ENCODE measurements around the gene KRT71.

Gene KRT71

DNA sequence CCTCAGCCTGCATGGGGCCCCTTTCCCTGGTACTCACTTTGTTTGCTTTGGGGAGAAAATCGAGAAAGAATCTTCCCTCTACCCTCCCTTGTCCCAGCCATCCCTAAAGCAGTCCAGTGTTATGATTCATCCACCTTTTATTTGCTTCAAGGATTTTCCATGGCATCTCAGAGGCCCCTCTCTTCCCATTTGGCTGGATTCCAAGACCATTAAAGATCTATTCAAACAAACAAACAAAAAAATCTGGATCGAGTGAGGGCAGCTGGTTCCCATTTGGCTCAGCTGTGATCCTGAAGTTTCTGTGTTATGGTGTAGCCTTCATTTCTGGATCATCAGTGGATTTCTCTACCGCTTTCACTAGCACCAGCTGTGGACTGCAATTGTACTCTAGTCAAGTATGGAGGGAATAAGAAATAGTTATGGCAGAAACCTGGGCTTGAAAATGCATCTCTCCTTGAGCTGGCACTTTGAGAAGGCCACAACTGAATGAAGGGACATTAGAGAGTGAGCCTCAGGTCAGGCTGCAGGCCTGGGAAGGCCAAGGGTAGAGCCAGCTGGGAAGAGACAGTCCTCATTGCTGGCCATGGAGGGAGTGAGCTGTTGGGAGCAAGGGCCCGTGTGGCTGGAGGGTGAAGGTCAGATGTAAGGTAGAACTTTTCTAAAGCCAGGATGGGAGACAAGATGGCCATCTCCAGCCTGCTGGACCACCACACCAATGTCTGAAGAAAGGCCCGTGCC lies 13.7 kb downstream of the KRT71 start:
- DNase-seq (ENCODE audit: low read depth, low spot score), result no peak

DNA sequence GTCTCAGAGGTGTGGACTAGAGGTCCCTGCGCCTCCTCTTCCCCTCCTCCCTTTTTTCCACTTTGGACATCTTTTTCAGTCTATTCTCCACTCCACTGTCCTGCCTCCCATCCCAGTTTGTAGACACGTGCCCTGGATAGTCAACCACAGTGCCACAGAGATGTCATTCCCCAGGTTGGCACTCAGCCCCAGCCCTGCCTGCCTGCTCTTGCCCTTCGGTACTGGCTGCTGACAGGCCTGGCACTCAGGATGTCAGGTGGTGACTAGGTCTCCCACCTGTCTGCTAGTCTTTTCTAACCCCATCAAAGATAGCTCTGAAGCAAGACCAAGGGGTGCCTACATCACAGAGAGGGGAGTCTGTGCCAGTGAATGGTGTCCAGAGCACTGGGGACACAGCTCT lies 15.8 kb downstream of the KRT71 start:
- DNase-seq (ENCODE audit: low read depth, low spot score), result no peak

DNA sequence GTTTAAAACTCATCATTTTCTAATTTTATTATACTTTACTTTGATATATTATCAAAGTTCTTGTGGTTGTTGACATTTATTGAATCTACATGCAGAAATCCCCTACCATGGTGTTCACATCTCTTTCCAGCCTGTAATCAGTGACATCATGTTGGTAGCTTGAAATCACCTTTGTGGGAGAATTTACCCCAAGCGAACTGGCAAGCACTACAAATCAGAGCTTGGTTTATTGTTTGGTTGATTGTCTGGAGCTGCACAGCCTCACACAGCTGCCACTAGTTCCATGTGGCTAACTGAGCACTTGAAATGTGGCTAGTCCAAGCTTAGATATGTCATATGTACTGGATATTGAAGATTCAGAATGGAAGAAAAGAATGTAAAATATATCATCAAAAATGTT lies 17.4 kb downstream of the KRT71 start:
- DNase-seq (ENCODE audit: low read depth, low spot score), result no peak

DNA sequence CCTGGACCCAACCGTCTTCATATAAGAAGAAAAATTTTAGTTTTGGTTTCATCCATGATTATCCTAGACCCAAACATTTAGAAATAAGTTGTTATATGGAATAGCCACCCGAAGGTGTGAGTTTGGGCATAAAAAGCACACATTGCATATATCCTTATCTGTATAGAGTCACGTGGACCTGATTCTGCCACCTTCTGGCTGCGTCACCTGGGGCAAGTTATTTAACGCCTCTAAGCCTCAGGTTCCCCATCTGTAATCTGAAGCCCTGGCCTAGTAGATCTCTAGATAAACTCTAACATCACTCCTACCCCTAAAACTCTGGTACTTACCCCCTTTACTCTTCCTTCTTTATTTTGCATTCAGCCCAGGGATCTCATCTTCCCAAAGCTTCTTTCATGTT lies 18.5 kb downstream of the KRT71 start:
- no peak for DNase-seq (ENCODE audit: low read depth, low spot score)

DNA sequence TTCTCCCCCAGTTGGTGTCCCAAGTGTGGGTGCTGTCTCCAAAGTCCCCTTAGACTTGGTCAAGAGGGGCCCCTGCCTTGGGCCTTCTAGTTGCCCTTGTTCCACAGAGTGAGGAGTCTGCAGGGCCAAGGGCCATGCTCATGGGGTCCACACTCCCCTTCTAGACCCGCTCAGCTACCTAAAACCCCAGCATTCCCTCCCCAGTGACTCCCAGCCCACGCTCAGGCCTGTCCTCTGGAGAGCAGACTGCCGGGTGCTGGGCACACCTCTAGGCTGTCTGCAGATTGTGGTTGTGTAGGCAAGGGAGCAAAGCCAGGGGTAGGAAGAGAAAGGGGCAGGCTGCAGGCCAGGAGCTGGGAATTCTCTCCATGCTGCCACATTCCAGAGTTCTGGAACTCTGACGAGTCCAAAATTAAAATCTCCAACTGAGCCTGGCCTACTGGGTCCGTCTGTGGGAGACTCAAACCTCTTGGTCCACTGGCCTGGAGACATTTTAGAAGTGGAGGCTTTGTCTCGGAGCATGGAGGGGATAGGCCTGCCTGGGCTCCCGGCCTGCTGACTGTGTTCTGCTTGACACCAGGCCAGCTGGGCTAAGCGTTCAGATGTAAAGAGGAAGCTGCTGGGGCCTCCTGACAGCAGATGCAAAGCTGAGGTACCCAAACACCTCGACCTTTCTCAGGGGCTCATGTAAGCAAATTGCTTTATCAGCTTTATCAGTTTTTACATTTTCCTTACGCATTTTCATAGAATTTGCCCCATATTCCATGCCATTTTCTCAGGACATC lies 19.1 kb downstream of the KRT71 start:
- DNase-seq (ENCODE audit: low read depth, low spot score), result no peak

DNA sequence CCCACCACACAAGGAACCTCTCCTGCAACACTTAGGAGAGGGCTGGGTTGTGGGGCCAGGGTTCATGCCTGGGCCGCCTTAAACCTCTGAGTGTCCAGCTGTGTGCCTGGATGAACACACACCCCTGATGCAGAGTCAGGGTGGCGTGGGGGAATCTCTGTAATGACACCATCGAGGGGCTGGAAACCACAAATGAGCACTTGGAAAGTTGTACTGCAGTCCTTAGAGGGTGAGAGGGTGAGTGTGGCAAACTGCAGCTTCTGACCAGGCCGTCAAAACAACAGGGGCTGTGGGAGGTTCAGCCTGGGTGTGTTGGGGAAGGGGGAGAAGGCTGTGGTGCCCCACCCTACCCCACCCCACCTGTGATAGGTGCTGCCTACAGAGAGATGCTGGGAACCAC lies 20.3 kb downstream of the KRT71 start:
- DNase-seq (ENCODE audit: low read depth, low spot score), result no peak

DNA sequence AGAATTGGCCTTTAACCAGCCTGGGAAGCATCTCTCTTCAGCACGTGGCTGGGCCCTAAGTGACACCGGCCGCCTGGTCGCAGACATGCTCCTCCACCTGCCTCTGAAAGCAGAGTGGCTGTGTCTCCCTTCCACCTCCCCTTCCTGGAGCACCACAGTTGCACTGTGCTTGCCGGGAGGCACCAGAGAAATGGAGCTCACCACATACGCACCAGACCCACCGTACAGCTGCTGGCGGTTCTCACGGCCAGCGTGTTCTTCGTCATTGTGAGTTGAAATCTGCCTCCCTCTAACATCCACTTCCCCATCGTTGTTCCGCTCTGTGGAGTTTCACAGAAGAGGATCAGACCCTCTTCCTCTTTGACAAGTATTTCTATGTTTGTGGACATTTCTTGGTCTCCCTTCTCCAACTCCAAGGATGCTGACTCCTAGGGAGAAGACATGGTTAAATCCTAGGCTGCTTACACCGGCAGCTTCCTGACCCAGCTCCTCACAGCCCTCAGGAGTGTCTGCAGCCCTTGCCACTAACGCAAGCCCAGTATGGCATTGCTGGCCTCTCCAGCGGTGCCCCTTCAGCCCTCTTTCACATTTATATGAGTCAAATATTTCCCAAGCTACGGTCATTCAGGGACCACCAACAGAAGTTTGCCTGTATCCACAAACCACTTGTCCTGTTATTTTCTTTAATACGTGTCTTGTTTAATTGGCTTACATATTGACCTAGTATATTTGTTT lies 21.2 kb downstream of the KRT71 start:
- no peak for DNase-seq (ENCODE audit: low read depth, low spot score)

DNA sequence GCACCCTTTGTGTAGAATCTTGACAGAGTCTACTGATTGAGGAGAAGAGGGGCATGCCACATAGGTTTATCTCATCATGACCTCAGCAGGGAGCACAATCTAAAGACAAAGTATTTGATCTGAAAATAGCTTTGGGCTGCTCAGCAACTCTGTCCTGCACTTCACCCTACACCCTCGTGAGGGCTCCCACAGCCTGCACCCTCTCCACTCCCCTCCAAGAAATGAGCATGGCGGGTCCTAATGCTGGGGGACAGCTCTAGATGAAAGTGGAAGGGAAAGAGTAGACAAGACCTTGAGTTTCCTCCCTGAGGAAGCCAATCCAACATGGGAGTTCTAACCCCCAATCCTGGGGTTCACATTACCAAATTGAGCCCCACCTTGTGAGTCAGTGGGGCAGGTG lies 22.0 kb downstream of the KRT71 start:
- DNase-seq (ENCODE audit: low read depth, low spot score), result no peak

DNA sequence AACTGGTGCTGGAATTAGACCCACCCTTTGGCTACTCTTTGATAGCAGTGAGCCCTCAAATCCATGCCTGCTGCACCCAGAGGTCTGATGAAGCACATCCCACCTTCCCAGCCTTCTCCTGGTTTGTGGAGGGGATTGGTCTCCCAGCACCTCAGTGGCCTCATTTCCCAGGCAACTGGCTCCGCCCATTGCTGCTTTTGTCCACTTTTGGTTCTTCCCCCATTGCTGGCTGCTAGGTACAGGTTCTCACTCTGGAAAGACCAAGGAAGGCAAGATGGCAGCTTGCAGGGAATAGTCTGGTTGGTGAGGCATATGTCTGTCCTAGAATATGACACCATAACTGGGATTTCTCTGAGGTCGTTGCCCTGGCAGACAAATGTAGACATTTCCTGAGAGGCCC lies 22.6 kb downstream of the KRT71 start:
- no peak for DNase-seq (ENCODE audit: low read depth, low spot score)

DNA sequence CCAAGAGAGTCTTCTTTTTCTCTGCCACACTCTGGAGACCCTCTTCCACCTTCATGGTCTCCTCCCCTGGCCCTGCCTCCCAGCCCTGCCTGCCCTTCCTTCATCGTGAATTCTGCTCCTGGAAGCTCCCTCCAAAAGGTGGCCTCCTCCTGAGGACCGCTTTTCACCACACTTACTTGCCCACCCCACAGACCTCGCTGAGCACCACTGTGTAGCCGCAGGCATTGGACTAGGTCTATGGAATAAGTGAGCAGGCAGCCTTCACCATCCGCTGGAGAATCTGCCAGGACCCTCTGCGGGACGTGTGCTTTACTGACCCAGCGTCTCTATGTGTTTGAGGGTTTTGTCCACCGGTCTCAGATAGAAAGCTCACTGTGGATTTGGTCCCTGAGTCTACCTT lies 23.1 kb downstream of the KRT71 start:
- DNase-seq (ENCODE audit: low read depth, low spot score), result no peak

DNA sequence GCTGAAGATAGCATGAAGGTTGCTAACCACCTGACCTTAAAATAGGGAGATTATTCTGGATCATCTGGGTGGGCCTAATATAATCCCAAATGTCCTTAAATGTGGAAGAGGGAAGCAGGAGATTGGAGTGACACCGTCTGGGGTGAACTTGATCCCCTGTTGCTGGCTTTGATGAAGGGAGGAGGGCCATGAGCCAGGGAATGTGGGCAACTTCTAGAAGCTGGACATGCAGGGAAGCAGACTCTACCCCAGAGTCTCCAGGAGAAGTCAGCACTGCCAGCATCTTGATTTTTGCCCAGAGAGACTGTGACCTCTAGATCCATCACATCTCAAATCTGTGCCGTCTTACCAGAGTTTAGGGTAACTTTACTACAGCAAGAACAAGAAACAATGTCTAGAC lies 23.5 kb downstream of the KRT71 start:
- DNase-seq (ENCODE audit: low read depth, low spot score), result no peak

DNA sequence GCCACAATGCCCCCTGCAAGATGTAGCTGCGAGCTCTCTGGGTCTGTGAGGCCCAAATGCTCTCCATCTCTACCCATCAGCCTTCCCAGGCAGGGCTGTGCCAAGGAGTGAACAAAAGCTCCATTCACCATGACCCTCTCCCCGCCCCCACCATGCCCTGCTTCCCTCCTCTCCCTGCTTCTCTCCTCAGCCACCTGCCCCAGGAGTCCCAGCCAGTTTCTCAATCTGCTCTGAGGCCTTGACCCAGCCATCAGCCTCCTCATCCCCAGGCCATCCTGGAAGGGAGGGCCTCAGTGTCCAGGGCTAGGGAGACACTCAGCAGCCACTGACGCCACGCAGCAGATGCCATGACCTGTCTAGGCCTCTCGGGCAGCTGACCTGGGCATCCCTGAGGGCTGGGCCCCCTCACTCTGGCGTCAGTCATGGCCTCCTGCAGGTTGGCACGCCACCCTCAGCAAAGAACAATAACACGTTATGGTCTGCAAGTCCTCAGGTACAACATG lies 24.3 kb downstream of the KRT71 start:
- DNase-seq (ENCODE audit: low read depth, low spot score), result no peak

DNA sequence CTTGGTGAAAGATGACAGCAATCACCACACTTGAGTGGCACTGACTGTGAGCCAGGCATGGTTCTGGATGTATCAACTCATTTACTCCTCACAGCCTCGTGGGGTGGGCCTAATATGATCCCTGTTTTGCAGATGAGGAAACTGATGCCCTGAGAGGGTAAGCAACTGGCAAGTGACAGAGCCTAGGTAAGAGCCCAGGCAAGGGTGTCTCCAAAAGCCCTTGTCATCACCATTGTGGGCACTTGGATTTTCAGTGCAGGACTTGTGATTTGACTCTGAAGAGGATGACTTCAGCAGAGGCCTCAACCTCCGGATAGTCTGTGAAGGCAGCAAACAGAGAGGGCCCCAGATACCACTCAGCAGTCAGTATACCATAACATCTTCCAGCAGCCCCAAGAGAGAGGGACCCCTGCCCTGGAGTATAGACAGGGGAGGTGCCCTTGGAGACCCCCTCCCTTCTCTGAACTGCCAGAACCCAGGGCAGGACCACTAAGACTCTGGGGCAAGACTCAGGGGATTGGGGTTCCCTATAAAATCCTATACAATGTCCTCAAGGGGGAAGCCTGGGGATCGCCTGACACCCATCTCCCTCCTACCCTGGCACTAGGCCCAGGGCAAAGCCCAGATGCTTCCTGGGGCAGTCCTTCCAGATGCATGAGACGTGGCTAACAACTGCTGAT lies 25.7 kb downstream of the KRT71 start:
- no peak for DNase-seq (ENCODE audit: low read depth, low spot score)

DNA sequence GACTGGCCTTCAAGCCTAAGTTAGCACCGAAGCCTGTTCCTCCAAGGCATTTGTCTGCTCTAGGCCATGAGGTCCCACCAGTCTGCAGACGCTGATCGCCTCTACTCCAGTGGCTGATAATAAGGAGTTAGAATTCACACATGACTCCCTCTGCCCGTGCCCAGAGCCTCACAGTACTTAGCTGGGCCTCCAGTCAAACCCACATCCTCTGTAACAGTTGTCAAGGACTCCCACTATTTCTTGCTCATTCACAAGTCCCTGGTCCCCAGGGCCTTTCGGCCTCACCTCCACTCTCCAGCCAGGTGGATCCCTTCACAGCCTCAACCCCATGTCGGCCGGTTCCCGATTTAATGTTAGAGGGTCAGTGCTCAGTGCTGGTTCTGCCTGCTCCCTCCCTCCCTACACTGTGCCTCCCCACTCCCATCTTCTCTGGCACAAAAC lies 26.4 kb downstream of the KRT71 start:
- no peak for DNase-seq (ENCODE audit: low read depth, low spot score)

DNA sequence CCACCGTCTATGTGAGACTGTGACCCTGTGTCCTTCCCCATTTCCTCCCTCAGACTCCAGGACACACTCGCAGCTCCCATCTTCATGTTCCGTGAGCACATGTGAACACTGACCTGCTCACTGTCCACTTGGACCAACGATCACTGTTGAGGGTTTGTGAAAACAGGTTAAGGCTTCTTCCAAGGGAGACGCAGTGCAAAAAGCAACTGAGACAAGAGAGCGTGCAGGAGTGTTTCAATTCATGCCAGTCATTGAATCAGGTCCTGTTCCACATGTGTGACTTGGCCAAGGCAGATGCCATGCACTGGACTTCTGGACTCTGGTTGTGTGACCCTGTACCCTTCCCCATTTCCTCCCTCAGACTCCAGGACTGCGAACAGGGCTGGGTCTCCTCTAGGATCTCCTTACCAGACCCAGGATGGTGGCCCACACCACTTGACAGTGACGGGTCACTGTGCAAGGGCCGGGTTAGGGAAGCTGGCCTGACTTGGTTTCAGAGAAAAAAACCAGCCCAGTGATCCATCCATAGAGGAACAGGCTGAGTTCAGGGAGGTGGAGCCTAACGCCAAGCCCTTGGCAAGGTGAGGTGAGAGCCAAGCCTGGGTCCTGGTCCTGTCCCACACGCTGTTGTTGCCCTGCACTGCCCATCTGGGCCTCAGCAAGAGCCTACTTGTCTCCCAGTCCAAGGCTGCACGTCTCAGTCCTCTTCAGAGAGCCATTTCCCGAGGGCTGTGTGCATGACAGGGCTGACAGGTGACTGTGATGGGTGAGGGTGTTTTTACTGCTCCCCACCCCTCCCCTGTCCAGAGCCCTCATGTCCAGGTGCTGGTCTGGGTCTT lies 27.1 kb downstream of the KRT71 start:
- no peak for DNase-seq (ENCODE audit: low read depth, low spot score)

DNA sequence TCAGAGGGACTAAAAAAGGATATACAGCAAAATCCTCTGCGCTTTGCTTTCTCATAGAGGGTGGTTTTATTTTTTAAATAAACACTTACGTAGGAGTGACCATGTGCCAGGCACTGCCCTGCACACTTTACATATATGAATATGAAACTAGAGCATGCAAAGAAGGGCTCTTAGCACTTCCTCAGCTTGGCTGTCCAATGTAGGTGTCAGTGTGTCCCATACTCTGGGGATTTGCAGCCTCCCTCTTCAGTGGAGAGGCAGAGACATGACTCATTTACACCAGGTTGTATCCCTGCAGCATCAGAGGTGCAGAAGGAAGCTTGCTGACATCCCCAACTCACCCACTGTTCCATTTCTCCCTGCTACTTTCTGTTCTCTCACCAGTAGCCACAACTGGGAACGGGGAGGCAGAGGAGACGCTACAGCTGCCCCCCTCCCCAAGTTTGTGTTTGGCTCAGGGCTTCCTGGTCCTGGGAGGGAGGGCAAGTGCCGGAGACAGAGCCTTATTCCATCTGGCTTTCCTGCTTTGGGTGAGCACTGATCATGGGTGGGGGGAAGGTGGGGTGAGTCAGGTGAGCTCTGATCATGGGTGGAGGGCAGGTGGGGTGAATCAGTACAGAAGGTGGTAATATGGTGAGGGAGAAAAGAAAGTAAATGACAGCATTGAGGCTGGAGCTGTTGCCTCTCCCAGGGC lies 27.9 kb downstream of the KRT71 start:
- no peak for DNase-seq (ENCODE audit: low read depth, low spot score)

DNA sequence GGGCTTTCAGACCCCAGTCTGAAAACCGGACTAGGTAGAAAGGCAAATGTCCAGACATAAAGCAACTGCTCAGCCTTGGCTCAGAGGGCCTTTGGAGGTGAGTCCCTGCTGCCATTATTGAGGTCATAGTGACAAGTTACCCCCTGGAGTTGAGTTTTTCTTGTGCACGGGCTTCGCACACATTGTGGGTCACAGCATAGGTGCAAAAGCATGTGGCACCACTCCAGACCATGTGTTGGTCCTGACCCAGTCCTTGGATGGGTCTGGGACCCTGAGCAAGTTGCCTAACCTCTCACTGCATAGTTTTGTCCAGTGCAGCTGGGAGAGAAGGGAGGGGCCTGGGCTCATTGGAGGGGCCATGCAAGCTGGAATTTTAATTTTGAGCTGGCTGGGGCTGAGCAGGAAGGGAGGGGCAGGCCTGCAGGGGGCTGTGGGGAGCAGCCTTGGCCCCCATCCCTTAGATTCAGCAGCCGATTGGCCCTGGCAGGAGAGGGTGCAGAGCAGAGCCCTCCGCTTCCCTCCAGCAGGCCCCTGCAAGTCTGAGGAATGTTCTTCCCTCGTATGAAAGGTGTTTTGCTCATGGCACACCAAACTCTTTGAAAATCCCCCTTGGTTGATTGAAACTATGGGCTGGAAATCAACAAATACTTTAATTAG lies 28.6 kb downstream of the KRT71 start:
- no peak for DNase-seq (ENCODE audit: low read depth, low spot score)

DNA sequence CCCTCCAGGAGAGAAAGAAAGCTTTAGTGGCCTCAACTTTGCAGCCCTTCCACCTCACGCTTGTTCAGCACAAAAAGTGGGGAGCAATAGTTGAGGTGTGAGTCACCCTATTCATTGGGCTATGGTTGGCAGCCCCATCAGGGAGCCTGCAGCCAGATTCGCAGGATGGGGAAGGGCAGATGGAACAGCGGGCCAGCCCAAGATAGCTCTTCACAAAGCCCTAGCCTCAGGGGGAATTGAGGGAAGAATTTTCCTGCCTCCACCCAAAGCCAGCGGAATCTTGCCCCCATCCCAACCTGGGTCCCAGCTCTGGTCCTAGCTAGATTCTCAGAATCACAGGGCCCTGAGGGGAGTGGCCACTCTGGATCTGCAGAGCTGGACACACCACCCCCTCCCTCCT lies 29.1 kb downstream of the KRT71 start:
- DNase-seq (ENCODE audit: low read depth, low spot score), result no peak

DNA sequence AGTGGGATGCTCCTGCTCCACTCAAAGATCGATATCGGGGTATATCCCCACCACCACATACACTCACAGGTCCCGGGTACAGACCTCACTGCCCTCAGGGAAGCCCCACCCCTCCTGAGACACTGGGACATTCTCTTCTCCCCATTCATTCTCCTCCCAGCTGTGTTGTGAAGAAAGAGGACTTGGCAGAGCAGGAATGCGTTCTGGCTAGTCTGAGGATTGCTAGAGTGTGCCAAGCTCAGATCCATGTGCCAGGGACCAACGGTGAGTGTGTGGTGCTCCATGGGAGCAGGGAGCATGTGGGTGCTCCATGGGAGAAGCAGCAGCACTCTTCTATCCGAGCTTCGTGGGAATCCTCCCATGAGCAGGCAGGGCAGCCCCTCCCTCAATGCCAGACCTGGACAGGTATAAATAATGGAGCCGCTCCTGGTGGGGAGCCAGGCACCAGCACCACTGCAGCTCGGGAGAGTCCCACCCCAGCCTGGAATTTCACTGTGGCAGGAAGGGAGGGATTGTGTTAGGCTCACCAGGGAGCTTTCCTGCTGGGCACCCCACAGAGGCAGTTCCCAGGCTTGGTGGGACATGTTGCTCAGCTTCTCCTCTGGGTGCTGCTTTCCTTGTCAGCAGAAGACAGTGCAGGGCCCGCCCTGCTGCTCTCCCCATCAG lies 30.5 kb downstream of the KRT71 start:
- no peak for DNase-seq (ENCODE audit: low read depth, low spot score)
